Stromal cell of bone marrow (primary cell): ENCODE results near the gene UCKL1.

ENCODE experiments used
- DNase-seq: peaks from one replicate; pipeline ENCODE4 v3.0.0-alpha.2; 2012; ENCODE audit warnings: low read depth

The UCKL1 gene

GRCh38 chr20:63890201-63890576, 66.0 kb downstream of the UCKL1 start:
- DNase-seq = no peak
